ENCODE measurements around the gene CACHD1.
A peak's percentile ranks its signal among the peaks of the same experiment; 100 is the strongest.
"Not testable (repeated sequence)": the region's sequence is repeated elsewhere in the genome, so short reads cannot be mapped to it uniquely, and the experiment has no call there.

Gene CACHD1

DNA sequence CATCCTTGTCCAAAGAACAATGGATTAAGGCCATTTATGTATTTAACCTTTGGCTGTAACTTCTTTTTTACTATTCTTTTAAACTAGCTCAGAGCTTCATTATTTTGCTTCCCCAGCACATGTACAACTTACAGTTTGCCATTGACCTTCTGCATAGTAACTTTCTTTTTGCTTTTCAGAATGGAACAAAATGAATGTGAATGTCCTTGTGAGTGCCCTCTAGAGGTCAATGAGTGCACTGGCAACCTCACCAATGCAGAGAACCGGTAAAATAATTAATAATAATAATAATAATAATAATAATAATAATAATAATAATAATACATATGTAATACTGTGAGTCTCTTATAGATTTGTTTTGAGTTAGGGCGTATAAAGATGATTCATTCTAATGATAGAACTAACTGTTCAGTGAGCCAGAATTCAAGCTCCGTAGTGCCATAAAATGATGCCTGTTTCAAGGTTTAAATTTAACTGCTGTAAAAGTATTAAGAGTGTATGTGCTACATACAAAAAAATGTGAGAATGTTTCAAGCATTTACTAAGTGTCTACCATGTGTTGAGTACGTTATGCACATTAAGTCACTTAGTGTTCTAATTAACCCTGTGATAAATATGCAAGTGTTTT lies 205.9 kb downstream of the CACHD1 start:
- DNase-seq: peak; percentile 23

DNA sequence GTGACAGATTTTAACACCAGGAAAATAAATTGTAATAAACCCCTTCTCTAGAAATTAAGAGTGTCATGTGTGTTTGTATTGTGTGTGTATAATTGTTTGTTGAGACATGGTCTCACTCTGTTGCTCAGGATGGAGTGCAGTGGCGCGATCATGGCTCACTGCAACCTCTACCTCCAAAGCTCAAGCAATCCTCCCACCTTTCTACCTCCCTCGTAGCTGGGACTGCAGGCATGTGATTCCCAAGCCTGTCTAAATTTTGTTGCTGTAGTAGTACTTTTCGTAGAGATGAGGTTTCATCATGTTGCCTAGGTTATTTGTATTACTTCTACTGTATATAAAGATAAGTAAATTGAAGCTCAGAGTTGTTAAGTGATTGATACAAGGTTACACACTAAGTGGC lies 206.5 kb downstream of the CACHD1 start:
- DNase-seq: no peak

GRCh38 chr1:64677532-64677931 lies 207.6 kb downstream of the CACHD1 start:
- DNase-seq: no peak

GRCh38 chr1:64678366-64678765 lies 208.4 kb downstream of the CACHD1 start:
- DNase-seq: no peak

GRCh38 chr1:64679177-64679576 lies 209.2 kb downstream of the CACHD1 start:
- DNase-seq: no peak

DNA sequence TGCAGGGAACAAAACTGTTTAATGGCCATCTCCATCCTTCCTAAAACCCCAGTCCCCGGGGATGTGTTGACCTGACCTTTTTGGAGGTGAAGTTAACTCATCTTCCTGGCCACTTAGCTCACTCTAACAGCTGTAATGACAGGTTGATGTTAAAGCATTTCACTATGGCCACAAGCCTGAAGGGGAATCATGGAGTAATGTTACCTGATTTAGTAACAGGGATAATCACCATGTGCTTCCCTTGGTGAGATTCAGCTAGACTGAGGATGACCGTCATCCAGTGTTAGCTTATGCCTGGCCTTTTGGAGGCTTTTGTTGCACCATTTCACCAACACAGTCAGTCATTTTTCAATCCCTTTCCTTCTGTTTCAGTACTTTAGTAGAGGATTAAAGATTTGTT lies 210.7 kb downstream of the CACHD1 start:
- DNase-seq: no peak

DNA sequence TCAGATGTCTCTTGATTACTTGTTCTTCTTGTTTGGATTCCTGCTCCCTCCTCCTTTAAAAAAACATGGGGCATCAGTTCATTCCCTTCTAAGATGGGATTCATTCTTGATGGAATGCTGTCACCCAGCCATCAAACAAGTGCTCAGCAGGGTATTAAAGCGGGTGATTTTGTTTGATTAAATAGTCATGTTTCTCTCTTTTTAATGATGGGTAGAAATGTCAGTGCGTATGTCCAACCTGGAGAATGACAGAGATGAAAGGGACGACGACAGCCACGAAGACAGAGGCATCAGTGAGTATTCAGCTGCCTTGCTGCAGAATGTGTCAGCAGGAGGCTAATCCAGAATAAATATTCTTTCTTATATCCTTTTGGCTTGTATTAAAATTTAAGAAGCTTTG lies 211.1 kb downstream of the CACHD1 start:
- DNase-seq: no peak

DNA sequence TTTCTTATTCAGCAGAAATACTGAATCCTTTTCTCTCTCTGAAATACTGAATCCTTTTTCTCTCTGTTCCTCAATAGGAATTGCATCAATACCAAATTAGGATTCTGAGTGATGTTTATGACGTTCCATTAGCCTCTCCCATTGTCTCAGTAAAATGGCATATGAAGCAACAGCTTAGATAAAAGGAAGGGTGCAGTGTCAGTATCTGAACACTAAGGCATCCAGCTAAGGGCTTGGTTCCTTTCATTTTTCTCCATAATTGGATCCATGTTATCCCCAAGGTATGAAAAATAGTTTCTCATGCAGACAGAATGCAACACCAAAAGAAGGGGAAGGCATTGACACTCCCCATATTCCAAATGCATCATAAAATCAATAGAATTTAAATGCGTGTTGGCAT lies 213.5 kb downstream of the CACHD1 start:
- no peak for DNase-seq

DNA sequence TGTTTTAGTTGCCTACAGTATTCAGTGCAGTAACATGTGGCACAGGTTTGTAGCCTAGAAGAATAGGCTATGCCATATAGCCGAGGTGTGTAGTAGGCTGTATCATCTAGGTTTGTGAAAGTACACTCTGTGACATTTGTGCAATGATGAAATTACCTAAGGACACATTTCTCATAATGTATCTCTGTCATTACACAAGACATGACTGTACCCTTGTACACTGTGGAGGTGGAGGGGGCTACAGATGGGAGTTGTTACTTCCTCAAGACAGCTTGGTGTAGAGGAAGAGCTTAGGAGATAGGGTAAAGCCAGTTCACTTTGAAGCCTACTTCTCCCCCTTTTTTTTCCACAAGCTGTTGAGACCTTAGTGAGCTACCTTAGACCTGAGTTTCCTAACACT lies 215.3 kb downstream of the CACHD1 start:
- DNase-seq: no peak

GRCh38 chr1:64685765-64686341 lies 215.9 kb downstream of the CACHD1 start:
- DNase-seq: no peak

DNA sequence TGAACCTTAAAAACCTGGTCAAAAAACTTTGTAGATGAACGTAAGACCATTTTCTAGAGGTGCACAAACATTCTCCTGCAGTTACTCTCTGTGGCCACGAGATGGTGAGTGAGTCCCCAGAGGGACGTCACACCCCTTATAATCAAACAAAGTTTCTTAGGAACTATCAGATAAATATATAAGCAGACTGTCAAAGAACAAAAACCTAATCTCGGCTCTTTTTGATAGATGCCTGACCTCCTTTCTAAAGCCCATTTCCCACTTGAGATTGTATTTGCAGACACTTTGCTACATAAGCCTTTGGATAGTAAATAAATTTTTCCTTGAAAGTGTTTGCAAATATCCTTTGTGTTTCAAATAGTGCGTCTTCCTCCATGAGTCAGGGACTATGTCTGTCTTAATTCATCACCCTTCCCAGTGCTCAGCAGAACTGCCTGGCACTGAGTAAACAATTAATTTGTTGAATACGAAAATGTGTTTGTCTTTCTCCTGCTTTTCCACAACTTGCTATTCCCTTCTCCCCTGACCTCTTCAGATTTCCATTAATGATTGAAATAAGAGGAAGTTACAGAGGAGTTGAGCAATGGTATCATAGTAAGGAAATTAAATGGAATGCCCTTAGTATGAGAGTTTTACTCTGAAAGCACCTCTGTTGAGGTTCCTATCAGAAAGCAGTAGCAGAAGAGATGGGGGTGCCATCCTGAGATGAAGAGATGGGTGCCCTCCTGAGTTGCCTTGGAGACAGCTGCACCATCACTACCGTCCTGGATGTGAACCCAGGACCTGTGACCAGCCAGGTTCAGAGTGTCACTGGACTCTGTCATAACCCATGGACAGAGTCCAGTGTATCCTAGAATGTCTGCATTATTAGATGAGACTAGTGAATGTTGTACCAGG lies 217.1 kb downstream of the CACHD1 start:
- peak; percentile 74 for DNase-seq

DNA sequence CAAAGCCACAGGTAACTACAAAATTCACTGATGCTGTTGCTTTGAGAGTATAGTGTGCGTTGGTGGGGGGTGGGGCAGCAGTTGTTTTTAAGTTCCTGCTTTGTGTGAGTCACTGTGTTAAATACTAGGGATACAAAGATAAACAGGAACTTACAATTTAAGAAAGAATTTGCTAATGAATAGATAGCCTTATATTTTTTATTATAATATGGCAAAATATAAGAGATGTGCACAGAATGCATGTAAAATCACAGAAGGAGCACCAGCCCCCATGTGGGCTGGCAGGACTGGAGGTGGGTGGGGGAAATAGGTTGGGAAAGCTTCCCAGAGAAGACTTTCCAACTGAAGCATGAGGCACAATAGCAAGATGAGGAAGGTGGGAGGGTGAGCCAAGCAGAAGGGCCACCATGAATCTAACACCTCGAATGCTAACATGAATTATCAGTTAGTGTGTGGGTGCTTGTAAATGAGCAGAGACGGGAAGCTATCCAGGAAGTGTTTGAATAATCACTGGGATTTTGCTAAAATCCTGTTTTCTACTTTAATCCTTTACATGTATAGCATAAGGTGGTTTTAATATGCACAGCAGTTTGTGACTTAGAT lies 217.9 kb downstream of the CACHD1 start:
- peak; percentile 17 for DNase-seq

- no peak for DNase-seq
These were observed 221.7 kb downstream of the CACHD1 start for GRCh38 chr1:64691626-64692025.

- DNase-seq: no peak
These were observed 223.0 kb downstream of the CACHD1 start for GRCh38 chr1:64692911-64693310.

- DNase-seq: no peak
These were observed 223.5 kb downstream of the CACHD1 start for GRCh38 chr1:64693406-64693805.

GRCh38 chr1:64696879-64697278 lies 226.9 kb downstream of the CACHD1 start:
- DNase-seq: no peak

- no peak for DNase-seq
These were observed 229.4 kb downstream of the CACHD1 start for GRCh38 chr1:64699327-64699726.

DNA sequence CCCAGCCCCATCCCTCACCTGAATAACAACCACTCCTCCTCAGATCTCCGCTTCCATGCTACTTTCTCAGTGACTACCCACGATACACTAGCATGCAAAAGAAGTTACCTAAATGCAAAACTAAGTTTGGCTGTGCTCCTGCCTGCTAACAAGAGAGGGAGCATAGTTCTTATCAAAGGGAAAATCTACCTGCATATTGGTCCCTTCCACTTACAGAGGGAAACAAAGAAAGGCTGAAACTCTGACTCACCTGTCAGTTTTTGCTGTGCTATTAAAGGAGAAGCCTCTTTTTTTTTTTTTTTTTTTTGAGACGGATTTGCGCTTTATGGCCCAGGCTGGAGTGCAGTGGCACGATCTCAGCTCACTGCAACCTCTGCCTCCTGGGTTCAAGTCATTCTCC lies 231.1 kb downstream of the CACHD1 start:
- DNase-seq: no peak

GRCh38 chr1:64701886-64702285 lies 232.0 kb downstream of the CACHD1 start:
- DNase-seq: no peak

- DNase-seq: not testable (repeated sequence)
These were observed 232.7 kb downstream of the CACHD1 start for GRCh38 chr1:64702670-64703069.

GRCh38 chr1:64703600-64703999 lies 233.7 kb downstream of the CACHD1 start:
- no peak for DNase-seq

DNA sequence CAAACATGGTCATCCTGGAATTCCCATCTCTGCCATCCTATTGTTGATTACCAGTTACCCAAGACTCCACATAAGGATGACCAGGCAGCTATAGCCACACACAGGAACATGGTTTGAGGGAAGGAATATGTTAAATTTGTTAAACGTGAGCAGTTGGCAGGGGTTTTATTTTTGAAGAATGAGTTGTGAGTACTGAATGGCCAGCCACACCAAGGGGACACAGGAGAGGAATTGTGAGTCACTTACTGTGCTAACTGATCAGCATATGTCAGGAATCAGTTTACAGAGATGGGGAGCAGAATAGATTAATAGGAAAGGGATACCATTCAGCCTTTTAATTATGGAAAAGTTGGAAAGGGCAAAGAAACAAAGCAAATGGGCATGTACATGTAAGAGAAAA lies 235.7 kb downstream of the CACHD1 start:
- DNase-seq: no peak

DNA sequence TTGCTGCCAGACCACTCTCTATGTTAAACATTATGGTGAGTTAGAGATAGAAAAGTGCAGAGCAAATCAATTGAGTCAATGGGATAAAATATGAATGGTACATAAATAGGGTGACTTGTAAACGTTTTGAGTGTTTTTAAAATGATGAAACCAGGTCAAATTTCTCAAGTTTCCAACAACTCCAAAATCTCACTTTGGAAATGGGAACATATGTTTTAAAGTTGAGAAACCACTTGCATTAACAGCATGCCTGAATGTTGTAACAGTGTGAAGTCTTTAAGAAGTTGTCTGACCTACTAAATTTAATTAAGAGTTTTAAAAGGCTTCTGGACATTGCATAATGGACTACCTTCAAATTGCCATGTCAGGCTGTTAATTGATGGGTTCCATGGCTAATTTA lies 241.3 kb downstream of the CACHD1 start:
- DNase-seq: no peak

DNA sequence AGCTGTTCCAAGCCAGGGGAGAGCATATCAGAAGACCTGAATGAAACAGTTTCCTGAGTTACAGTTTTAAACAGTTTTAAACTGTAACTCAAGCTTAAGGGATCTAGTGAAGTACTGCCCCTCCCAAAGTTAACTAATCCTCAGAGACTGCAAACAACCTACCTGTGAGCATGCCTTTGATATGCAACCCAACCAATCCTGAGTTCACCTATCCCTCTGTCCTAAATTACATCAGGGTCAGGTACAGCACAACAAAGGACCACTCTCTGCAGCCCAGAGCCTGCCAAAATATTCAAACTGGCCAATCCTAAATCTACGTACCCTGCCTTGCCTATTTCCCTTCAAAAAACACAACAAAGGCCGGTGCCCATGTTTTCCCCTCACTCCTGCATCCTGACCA lies 242.1 kb downstream of the CACHD1 start:
- no peak for DNase-seq

Measured in OCI-M1 (cell line).